IPS DF 6.9 (cell line): Measurements from ENCODE around the gene TRERF1.

Experiments used
- DNase-seq: peaks from one replicate; pipeline ENCODE4 v3.0.0-alpha.2; 2013; ENCODE audit warnings: low read depth, low spot score
- H3K27ac ChIP-seq: one replicate; pipeline ENCODE4 v1.5.1; 2013; ENCODE audit warnings: low read length, control low read depth
- H3K27me3 ChIP-seq: 2 replicates; pipeline ENCODE4 v1.6.1; 2013; ENCODE audit warnings: mild to moderate bottlenecking, low read length; ENCODE audit not compliant: control insufficient read depth, insufficient read depth
- H3K36me3 ChIP-seq: 2 replicates; pipeline ENCODE4 v1.6.1; 2013; ENCODE audit warnings: low read length; ENCODE audit not compliant: control insufficient read depth, insufficient read depth
- H3K4me1 ChIP-seq: 2 replicates; pipeline ENCODE4 v1.6.1; 2013; ENCODE audit warnings: low read length; ENCODE audit not compliant: control insufficient read depth, insufficient read depth
- H3K4me3 ChIP-seq: 2 replicates; pipeline ENCODE4 v1.5.1; 2013; ENCODE audit warnings: mild to moderate bottlenecking, low read length
- H3K9me3 ChIP-seq: 2 replicates; pipeline ENCODE4 v1.6.1; 2013; ENCODE audit warnings: low read length, inconsistent platforms; ENCODE audit not compliant: control insufficient read depth, insufficient read depth
- WGBS: extraction: QIAGEN DNeasy Blood & Tissue Kit; methylation state at CpG from one replicate; pipeline ENCODE4 v1.1.7; 2013; ENCODE audit warnings: mixed read lengths, missing lambda C conversion rate; ENCODE audit not compliant: insufficient read length, insufficient coverage; 5-methylcytosine and 5-hydroxymethylcytosine counted together

TRERF1 gene

GRCh38 chr6:42268016-42268834 lies 183.5 kb downstream of the TRERF1 start:
- H3K4me3 ChIP-seq: no peak overlapping the region
- H3K4me1 ChIP-seq: no peaks in the 10 kb centered on the region
- no peaks in the 10 kb centered on the region for H3K27me3 ChIP-seq
- peaks cover 9% of the 10 kb centered on the region; the same call in 1 of the 2 replicates for H3K36me3 ChIP-seq
- WGBS: no CpG with 5 or more reads among the region's 14 CpGs
- H3K27ac ChIP-seq: no peak overlapping the region
- DNase-seq: no peak
- no peaks in the 10 kb centered on the region for H3K9me3 ChIP-seq

DNA sequence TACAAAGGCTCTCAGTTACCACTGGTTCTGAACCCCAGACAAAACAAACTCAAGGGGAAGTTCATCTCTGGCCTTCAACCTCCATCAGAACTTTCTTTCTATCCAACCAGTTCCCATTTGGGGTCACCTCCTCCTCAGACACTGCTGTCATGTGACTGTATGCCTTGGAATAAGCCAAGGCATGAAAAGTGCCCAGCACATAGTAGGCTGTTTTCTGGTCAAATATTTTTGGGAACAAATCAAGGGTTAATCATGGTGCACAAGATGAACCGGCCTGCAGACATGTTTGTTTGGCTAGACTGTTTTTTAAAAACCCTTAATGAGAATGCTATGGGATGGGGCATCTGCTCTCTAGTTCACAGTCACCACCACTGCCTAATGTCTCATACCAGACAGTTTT lies 185.2 kb downstream of the TRERF1 start:
- peaks cover 9% of the 10 kb centered on the region; the same call in 1 of the 2 replicates for H3K36me3 ChIP-seq

DNA sequence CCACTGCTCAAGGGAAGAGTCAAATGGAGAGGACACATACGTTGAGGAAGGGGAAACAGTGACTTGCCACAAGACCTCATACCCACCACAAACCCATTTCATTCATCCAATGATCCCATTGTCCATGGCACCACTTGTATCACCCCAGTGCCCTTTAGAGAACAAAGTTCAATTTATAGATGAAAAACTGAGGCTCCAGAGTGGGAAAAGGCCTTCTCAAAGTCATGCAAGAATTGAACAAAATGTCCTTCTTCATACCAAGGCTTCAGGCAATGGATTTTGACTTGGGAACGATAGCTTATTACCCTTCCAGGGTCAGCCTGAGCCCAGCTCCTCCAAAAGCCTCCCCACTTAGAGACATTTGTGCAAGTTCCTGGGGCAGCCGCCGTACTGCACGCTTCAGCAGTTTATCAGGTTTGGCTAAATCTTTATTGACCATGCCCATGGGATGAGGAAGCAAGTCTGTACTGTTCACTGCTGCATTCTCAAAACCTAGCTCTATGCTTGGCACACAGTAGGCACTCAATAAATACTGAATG lies 186.8 kb downstream of the TRERF1 start:
- Histone ChIP-seq H3K27ac (no peak overlapping the region), H3K27me3 (no peaks in the 10 kb centered on the region), H3K36me3 (peaks cover 9% of the 10 kb centered on the region; the same call in 1 of the 2 replicates), H3K4me1 (peaks cover 1% of the 10 kb centered on the region; the same call in 1 of the 2 replicates), H3K4me3 (no peak overlapping the region), H3K9me3 (no peaks in the 10 kb centered on the region)
- no CpG with 5 or more reads among the region's 5 CpGs for WGBS
- DNase-seq: no peak

More for the DNA sequence above, 185.2 kb downstream of the TRERF1 start:
- DNase-seq: no peak
- H3K9me3 ChIP-seq: no peaks in the 10 kb centered on the region
- no peaks in the 10 kb centered on the region for H3K27me3 ChIP-seq
- no CpG with 5 or more reads among the region's 1 CpG for WGBS
- H3K27ac ChIP-seq: no peak overlapping the region
- H3K4me1 ChIP-seq: no peaks in the 10 kb centered on the region
- no peak overlapping the region for H3K4me3 ChIP-seq

- Histone ChIP-seq H3K27me3 (no peaks in the 10 kb centered on the region), H3K4me3 (no peak overlapping the region), H3K27ac (no peak overlapping the region), H3K4me1 (peaks cover 1% of the 10 kb centered on the region; the same call in 1 of the 2 replicates), H3K9me3 (no peaks in the 10 kb centered on the region), H3K36me3 (peaks cover 10% of the 10 kb centered on the region; the same call in 1 of the 2 replicates)
- DNase-seq: no peak
- WGBS: no CpG with 5 or more reads among the region's 10 CpGs
Measured at GRCh38 chr6:42264162-42264851, 187.4 kb downstream of the TRERF1 start.

- no peak overlapping the region for H3K4me3 ChIP-seq
- H3K4me1 ChIP-seq: peaks cover 1% of the 10 kb centered on the region; the same call in 1 of the 2 replicates
- no CpG with 5 or more reads among the region's 24 CpGs for WGBS
- H3K9me3 ChIP-seq: no peaks in the 10 kb centered on the region
- no peak for DNase-seq
- peaks cover 5% of the 10 kb centered on the region; the same call in 1 of the 2 replicates for H3K36me3 ChIP-seq
- H3K27me3 ChIP-seq: no peaks in the 10 kb centered on the region
- no peak overlapping the region for H3K27ac ChIP-seq
Measured at GRCh38 chr6:42263165-42263728, 188.5 kb downstream of the TRERF1 start.

DNA sequence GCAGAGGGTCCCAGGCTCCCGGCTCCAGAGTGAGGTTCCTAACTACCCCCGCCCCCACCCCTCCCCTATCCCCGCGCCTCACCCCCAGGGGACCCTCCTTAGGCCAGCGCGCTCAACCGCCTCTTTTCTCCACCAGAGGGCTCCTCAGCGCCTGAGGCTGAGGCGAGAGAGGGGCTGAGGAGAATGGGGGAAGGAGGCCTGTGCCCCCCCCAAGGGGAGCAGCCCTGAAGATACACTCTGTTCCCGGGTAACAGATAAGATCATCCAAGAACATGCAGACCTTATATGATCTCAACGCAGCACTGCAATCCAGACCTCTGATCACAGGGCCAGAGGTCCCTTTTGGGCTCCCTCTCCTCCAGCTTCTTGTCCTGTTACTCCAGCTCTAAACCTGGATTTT lies 190.8 kb downstream of the TRERF1 start:
- Histone ChIP-seq H3K36me3 (peaks cover 4% of the 10 kb centered on the region; the same call in 1 of the 2 replicates), H3K4me1 (peaks cover 6% of the 10 kb centered on the region; the same call in 1 of the 2 replicates), H3K27me3 (no peaks in the 10 kb centered on the region), H3K4me3 (no peak overlapping the region), H3K9me3 (no peaks in the 10 kb centered on the region), H3K27ac (no peak overlapping the region)
- DNase-seq: no peak
- no CpG with 5 or more reads among the region's 11 CpGs for WGBS

- no peak for DNase-seq
- no peak overlapping the region for H3K27ac ChIP-seq
- H3K4me3 ChIP-seq: no peak overlapping the region
- peaks cover 6% of the 10 kb centered on the region; the same call in 1 of the 2 replicates for H3K4me1 ChIP-seq
- H3K36me3 ChIP-seq: peaks cover 4% of the 10 kb centered on the region; the same call in 1 of the 2 replicates
- WGBS: no CpG with 5 or more reads among the region's 7 CpGs
- no peaks in the 10 kb centered on the region for H3K27me3 ChIP-seq
- no peaks in the 10 kb centered on the region for H3K9me3 ChIP-seq
Measured at GRCh38 chr6:42260396-42260888, 191.3 kb downstream of the TRERF1 start.

GRCh38 chr6:42259841-42260395 lies 191.8 kb downstream of the TRERF1 start:
- Histone ChIP-seq H3K4me3 (no peak overlapping the region), H3K36me3 (peaks cover 6% of the 10 kb centered on the region; the same call in 1 of the 2 replicates), H3K9me3 (no peaks in the 10 kb centered on the region), H3K27ac (no peak overlapping the region), H3K4me1 (peaks cover 6% of the 10 kb centered on the region; the same call in 1 of the 2 replicates), H3K27me3 (no peaks in the 10 kb centered on the region)
- no CpG with 5 or more reads among the region's 10 CpGs for WGBS
- DNase-seq: no peak

DNA sequence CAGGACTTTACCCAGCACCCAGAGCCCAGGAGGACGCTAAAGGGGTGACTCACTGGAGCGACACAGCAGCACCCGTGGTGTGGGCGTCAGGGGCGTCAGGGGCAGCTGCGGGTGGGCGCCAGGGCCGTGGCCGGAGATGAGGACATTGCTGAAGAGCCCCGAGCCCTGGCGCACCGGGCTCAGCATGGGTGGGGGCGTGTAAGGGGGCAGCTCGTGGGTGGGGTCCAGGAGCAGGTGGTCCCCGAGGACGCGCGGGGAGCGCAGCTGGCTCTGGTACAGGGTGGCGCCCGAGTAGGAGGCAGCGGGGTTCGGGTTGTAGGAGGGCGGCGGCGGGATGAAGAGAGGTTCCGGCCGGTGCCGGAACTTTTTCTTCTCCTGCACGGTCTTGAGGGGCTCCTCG lies 192.4 kb downstream of the TRERF1 start:
- H3K27me3 ChIP-seq: no peaks in the 10 kb centered on the region
- H3K9me3 ChIP-seq: no peaks in the 10 kb centered on the region
- WGBS: no CpG with 5 or more reads among the region's 31 CpGs
- peaks cover 11% of the 10 kb centered on the region for H3K36me3 ChIP-seq
- H3K4me3 ChIP-seq: no peak overlapping the region
- no peak overlapping the region for H3K27ac ChIP-seq
- DNase-seq: no peak
- H3K4me1 ChIP-seq: peaks cover 6% of the 10 kb centered on the region; the same call in 1 of the 2 replicates
